SU-DHL-6 (cell line): Measurements from ENCODE around the gene BMPR1A.

Source experiments
- H2AFZ ChIP-seq: fragments of 200-600 bp; sonication (generic); 2 replicates; pipeline ENCODE4 v1.6.1; 2014; ENCODE audit warnings: low read depth, mild to moderate bottlenecking, moderate library complexity, mixed read lengths, antibody characterized with exemption, low read length; ENCODE audit not compliant: severe bottlenecking
- H3F3A ChIP-seq: fragments of 200-600 bp; shearing (Covaris generic); 2 replicates; pipeline ENCODE4 v1.6.0; 2016; ENCODE audit warnings: antibody characterized with exemption, mild to moderate bottlenecking; ENCODE audit not compliant: insufficient read depth
- H3K27ac ChIP-seq: fragments of 200-600 bp; sonication (generic); 2 replicates; pipeline ENCODE4 v1.5.1; 2016; ENCODE audit warnings: low read depth, mild to moderate bottlenecking, low read length, moderate library complexity, mixed read lengths
- H3K27me3 ChIP-seq: fragments of 200-600 bp; sonication (generic), shearing (Covaris generic); 2 replicates; pipeline ENCODE4 v1.6.0; 2014; ENCODE audit warnings: mild to moderate bottlenecking, low read length
- H3K36me3 ChIP-seq: fragments of 200-600 bp; sonication (generic); 2 replicates; pipeline ENCODE4 v1.6.1; 2014; ENCODE audit warnings: mild to moderate bottlenecking, low read length, mixed read lengths
- H3K4me2 ChIP-seq: fragments of 300-600, 200-600 bp; shearing (Covaris generic), sonication (generic); 2 replicates; pipeline ENCODE4 v1.6.0; 2014; ENCODE audit warnings: low read length, low read depth, mild to moderate bottlenecking; ENCODE audit not compliant: poor library complexity, severe bottlenecking
- H3K4me3 ChIP-seq: fragments of 200-600 bp; sonication (generic); 2 replicates; pipeline ENCODE4 v1.5.1; 2014; ENCODE audit warnings: antibody characterized with exemption, low read length, mild to moderate bottlenecking, mixed read lengths; ENCODE audit not compliant: insufficient read depth, poor library complexity, severe bottlenecking
- H3K79me2 ChIP-seq: fragments of 200-600 bp; sonication (generic); 2 replicates; pipeline ENCODE4 v1.6.1; 2014; ENCODE audit warnings: mild to moderate bottlenecking, low read length, moderate library complexity; ENCODE audit not compliant: insufficient read depth
- H3K9ac ChIP-seq: fragments of 200-600 bp; sonication (generic); 2 replicates; pipeline ENCODE4 v1.7.0; 2014; ENCODE audit warnings: mild to moderate bottlenecking, low read length
- H3K9me2 ChIP-seq: fragments of 200-600 bp; sonication (generic); replicated peaks from 2 replicates; pipeline ENCODE4 v1.6.1; 2014; ENCODE audit warnings: low read length; ENCODE audit not compliant: insufficient read depth
- H3K9me3 ChIP-seq: fragments of 200-600 bp; sonication (generic); 2 replicates; pipeline ENCODE4 v1.6.1; 2014; ENCODE audit warnings: low read length, mixed read lengths; ENCODE audit not compliant: insufficient read depth
- H4K20me1 ChIP-seq: fragments of 200-600 bp; sonication (generic); 2 replicates; pipeline ENCODE4 v1.6.1; 2014; ENCODE audit warnings: low read depth, mild to moderate bottlenecking, antibody characterized with exemption, low read length, moderate library complexity, mixed read lengths
- EZH2phosphoT487 ChIP-seq: fragments of 200-600 bp; sonication (generic), shearing (Covaris generic); conservative IDR thresholded peaks from 2 replicates; pipeline ENCODE4 v1.6.1; 2018; ENCODE audit warnings: mild to moderate bottlenecking, antibody characterized with exemption, low read length, moderate library complexity, mixed read lengths
- TF ChIP-seq, protein P1 (sequence below): fragments of 200-600 bp; sonication (generic); IDR thresholded peaks from one replicate; pipeline ENCODE4 v1.5.1; 2017; ENCODE audit warnings: antibody characterized with exemption, mild to moderate bottlenecking, low read length, moderate library complexity; ENCODE audit not compliant: insufficient read depth, poor library complexity, severe bottlenecking

Gene BMPR1A

GRCh38 chr10:86858011-86858410 is 101.6 kb downstream of the BMPR1A start:
- no peak for TF ChIP-seq EZH2phosphoT487
- TF ChIP-seq, protein P1, sequence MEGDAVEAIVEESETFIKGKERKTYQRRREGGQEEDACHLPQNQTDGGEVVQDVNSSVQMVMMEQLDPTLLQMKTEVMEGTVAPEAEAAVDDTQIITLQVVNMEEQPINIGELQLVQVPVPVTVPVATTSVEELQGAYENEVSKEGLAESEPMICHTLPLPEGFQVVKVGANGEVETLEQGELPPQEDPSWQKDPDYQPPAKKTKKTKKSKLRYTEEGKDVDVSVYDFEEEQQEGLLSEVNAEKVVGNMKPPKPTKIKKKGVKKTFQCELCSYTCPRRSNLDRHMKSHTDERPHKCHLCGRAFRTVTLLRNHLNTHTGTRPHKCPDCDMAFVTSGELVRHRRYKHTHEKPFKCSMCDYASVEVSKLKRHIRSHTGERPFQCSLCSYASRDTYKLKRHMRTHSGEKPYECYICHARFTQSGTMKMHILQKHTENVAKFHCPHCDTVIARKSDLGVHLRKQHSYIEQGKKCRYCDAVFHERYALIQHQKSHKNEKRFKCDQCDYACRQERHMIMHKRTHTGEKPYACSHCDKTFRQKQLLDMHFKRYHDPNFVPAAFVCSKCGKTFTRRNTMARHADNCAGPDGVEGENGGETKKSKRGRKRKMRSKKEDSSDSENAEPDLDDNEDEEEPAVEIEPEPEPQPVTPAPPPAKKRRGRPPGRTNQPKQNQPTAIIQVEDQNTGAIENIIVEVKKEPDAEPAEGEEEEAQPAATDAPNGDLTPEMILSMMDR = no peak
- H3F3A ChIP-seq = no peaks in the 10 kb centered on the region
- H2AFZ ChIP-seq = no peak overlapping the region
- H3K36me3 ChIP-seq = no peaks in the 10 kb centered on the region
- H4K20me1 ChIP-seq = no peaks in the 10 kb centered on the region
- no peak overlapping the region for H3K27ac ChIP-seq
- no peaks in the 10 kb centered on the region for H3K9me2 ChIP-seq
- no peak overlapping the region for H3K9ac ChIP-seq
- no peak overlapping the region for H3K4me2 ChIP-seq
- H3K9me3 ChIP-seq = no peaks in the 10 kb centered on the region
- no peak overlapping the region for H3K4me3 ChIP-seq
- no peaks in the 10 kb centered on the region for H3K27me3 ChIP-seq
- H3K79me2 ChIP-seq = no peaks in the 10 kb centered on the region

GRCh38 chr10:86861351-86861750 is 104.9 kb downstream of the BMPR1A start:
- Histone ChIP-seq H3K4me3 (no peak overlapping the region), H4K20me1 (no peaks in the 10 kb centered on the region), H3K36me3 (no peaks in the 10 kb centered on the region), H3K79me2 (no peaks in the 10 kb centered on the region), H2AFZ (no peak overlapping the region), H3K9me3 (no peaks in the 10 kb centered on the region), H3K4me2 (no peak overlapping the region), H3K9ac (no peak overlapping the region), H3K27ac (no peak overlapping the region), H3K9me2 (no peaks in the 10 kb centered on the region), H3F3A (no peaks in the 10 kb centered on the region), H3K27me3 (no peaks in the 10 kb centered on the region)
- no peak for TF ChIP-seq EZH2phosphoT487

DNA sequence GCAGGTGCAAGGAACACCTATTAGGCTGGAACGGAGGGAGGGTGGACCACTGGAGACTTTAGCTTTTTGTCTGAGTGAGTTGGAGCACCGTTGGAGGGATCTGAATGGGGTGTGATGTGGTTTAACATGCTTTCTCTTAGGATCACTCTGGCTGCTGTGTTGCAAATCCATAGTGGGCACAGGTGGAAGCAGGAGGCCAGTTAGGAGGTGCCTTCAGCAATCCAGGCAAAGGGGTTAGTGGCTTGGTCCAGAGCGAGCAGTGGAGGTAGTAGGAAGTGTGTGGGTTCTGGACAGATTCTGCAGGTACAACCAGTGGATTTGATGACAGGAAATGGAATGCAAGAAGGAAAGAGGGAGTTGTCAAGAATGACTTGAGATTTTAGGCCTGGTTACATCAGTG is 106.0 kb downstream of the BMPR1A start:
- H3F3A ChIP-seq = no peaks in the 10 kb centered on the region
- no peak overlapping the region for H3K27ac ChIP-seq
- H3K79me2 ChIP-seq = no peaks in the 10 kb centered on the region

DNA sequence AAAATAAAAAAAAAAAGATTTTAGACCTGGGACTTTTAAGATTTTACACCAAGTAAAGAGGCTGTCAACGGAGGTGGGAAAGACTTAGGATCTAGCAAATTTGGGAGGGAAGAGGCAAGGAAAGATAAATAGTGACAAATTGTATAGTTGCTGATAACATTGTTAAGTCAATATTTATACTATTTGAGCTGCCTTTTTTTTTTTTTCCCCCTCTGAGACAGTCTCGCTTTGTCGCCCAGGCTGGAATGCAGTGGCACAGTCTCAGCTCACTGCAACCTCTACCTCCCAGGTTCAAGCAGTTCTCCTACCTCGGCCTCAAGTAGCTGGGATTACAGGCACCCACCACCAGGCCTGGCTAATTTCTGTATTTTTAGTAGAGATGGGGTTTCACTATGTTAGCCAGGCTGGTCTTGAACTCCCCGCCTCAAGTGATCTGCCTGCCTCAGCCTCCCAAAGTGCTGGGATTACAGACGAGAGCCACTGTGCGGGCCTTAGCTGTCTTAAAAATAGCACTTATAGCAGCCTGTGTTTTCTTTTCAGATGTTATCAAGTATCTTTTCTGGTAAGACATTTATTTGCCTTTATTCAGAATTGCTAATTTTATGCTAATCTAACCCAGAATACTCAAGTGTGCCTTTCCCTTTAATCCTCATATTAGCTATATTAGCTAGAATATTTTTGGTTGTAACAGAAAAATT is 106.5 kb downstream of the BMPR1A start:
- Histone ChIP-seq H3K27me3 (no peaks in the 10 kb centered on the region), H3K9ac (no peak overlapping the region), H3K9me2 (no peaks in the 10 kb centered on the region), H3K36me3 (no peaks in the 10 kb centered on the region), H4K20me1 (no peaks in the 10 kb centered on the region), H3K9me3 (no peaks in the 10 kb centered on the region), H3F3A (no peaks in the 10 kb centered on the region), H3K4me2 (no peak overlapping the region), H3K4me3 (no peak overlapping the region), H2AFZ (no peak overlapping the region), H3K27ac (no peak overlapping the region), H3K79me2 (no peaks in the 10 kb centered on the region)
- TF ChIP-seq EZH2phosphoT487 = no peak

More for the DNA sequence above, 106.0 kb downstream of the BMPR1A start:
- H2AFZ ChIP-seq = no peak overlapping the region
- H3K4me2 ChIP-seq = no peak overlapping the region
- no peak for TF ChIP-seq EZH2phosphoT487
- TF ChIP-seq, protein P1 = no peak
- H3K9me2 ChIP-seq = no peaks in the 10 kb centered on the region
- no peaks in the 10 kb centered on the region for H3K9me3 ChIP-seq
- H3K36me3 ChIP-seq = no peaks in the 10 kb centered on the region
- no peak overlapping the region for H3K9ac ChIP-seq
- no peaks in the 10 kb centered on the region for H4K20me1 ChIP-seq
- H3K4me3 ChIP-seq = no peak overlapping the region
- H3K27me3 ChIP-seq = no peaks in the 10 kb centered on the region
